ENCODE results near the gene TEX54. TPM values are rescaled to one million over a fixed set of nuclear protein-coding genes. Genes with fewer than 3 reads are reported as not detected.

The TEX54 gene
- total and polyA plus RNA-seq, 2 of the 13 experiments (the other 11 are each of a cell fraction or from before 2014, with no cell fraction given) = not detected

GRCh38 chr11:62855571-62856332 lies 23.1 kb upstream of the TEX54 start (continued):
- TF ChIP-seq ZNF142 (CRISPR knock-in tag; IDR thresholded peaks at IDR 0.05) (peak; percentile 97), ZNF317 (CRISPR knock-in tag; IDR thresholded peaks at IDR 0.05) (0 out of 2 replicates have a peak, but pooled peaks have one; percentile 30), ZNF282 (IDR thresholded peaks at IDR 0.05; ENCODE audit: partially characterized antibody) (no peak), ZSCAN20 (CRISPR knock-in tag; IDR thresholded peaks at IDR 0.05; ENCODE audit: borderline replicate concordance) (peak; percentile 85; the same call in 1 of the 2 replicates), ZNF274 (CRISPR knock-in tag; IDR thresholded peaks at IDR 0.05) (peak; percentile 97), TEAD3 (CRISPR knock-in tag; optimal IDR thresholded peaks at IDR 0.05; ENCODE audit: borderline replicate concordance) (peak; percentile 84), MBNL3 (CRISPR knock-in tag; conservative IDR thresholded peaks at IDR 0.05) (no peak), RFXANK (CRISPR knock-in tag; IDR thresholded peaks at IDR 0.05) (no peak), MAFG (CRISPR knock-in tag; IDR thresholded peaks at IDR 0.05) (no peak), FUBP1 (CRISPR knock-in tag; IDR thresholded peaks at IDR 0.05; ENCODE audit: borderline replicate concordance) (peak; percentile 84; the same call in 1 of the 2 replicates), ZNF550 (CRISPR knock-in tag; IDR thresholded peaks at IDR 0.05; ENCODE audit: borderline replicate concordance) (no peak), REXO4 (CRISPR knock-in tag; IDR thresholded peaks at IDR 0.05; ENCODE audit: borderline replicate concordance) (no peak), IRF2 (CRISPR knock-in tag; IDR thresholded peaks at IDR 0.05) (peak; percentile 71), YEATS4 (CRISPR knock-in tag; IDR thresholded peaks at IDR 0.05; ENCODE audit: borderline replicate concordance) (peak; percentile 99), NFATC3 (CRISPR knock-in tag; IDR thresholded peaks at IDR 0.05) (peak; percentile 85; the same call in 1 of the 2 replicates), NKX3-1 (CRISPR knock-in tag; IDR thresholded peaks at IDR 0.05) (peak; percentile 99), MAF1 (CRISPR knock-in tag; IDR thresholded peaks at IDR 0.05; ENCODE audit: borderline replicate concordance) (peak; percentile 95), RAD51 (IDR thresholded peaks at IDR 0.05; ENCODE audit: borderline replicate concordance) (no peak), UBTF (CRISPR knock-in tag; IDR thresholded peaks at IDR 0.05) (peak; percentile 84), MZF1 (CRISPR knock-in tag; IDR thresholded peaks at IDR 0.05; ENCODE audit: borderline replicate concordance) (no peak; the same call in 1 of the 2 replicates), NCOA5 (CRISPR knock-in tag; IDR thresholded peaks at IDR 0.05) (no peak)
